Activated CD4-positive, CD25-positive, alpha-beta regulatory T cell treated with anti-CD3 and anti-CD28 coated beads, Interleukin-2, amount 50 U/mL, for 72 hours (primary cell): ENCODE data around the gene PCDHGB2.
"Not testable (repeated sequence)": the region's sequence is repeated elsewhere in the genome, so short reads cannot be mapped to it uniquely, and the experiment has no call there.

Source experiments
- DNase-seq: peaks from one replicate; pipeline ENCODE4 v3.0.0; 2021

PCDHGB2 gene

DNA sequence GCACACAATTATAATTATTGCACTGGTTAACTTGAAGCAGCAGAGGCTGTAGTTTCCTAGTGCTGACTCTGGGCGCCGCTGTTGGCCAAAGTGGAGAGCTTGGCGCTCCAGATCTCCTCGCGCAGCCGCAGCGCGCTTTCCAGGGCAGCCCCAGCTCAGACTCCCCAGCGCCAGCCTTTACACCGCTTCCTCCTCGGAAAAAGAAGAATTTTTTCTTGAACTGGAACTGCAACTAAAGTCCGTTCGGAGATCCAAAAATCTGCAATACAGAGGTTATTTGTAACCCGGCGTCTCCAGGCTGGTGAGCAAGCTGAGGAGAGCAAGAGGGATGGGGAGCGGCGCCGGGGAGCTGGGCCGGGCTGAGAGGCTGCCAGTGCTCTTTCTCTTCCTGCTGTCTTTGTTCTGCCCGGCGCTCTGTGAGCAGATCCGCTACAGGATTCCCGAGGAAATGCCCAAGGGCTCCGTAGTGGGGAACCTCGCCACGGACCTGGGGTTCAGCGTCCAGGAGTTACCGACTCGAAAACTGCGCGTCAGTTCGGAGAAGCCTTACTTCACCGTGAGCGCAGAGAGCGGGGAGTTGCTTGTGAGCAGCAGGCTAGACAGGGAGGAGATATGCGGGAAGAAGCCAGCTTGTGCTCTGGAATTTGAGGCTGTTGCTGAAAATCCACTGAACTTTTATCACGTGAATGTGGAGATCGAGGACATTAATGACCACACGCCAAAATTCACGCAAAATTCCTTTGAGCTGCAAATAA lies 27.9 kb downstream of the PCDHGB2 start, which contains the start of gene PCDHGB4:
TSS of gene PCDHGB4 (plus strand) at position 142 of the 755 bp plus-strand sequence. CDS start at position 329, 187 bp downstream.
- not testable (repeated sequence) for DNase-seq

DNA sequence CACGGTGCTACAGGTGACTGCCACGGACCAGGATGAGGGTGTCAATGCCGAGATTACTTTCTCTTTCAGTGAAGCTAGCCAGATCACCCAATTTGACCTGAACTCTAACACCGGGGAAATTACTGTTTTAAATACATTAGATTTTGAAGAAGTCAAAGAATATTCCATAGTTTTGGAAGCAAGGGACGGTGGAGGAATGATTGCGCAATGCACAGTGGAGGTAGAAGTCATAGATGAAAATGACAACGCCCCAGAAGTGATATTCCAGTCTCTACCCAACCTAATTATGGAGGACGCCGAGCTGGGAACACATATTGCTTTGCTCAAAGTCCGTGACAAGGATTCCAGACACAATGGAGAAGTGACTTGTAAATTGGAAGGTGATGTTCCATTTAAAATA lies 28.9 kb downstream of the PCDHGB2 start:
- DNase-seq, result no peak

DNA sequence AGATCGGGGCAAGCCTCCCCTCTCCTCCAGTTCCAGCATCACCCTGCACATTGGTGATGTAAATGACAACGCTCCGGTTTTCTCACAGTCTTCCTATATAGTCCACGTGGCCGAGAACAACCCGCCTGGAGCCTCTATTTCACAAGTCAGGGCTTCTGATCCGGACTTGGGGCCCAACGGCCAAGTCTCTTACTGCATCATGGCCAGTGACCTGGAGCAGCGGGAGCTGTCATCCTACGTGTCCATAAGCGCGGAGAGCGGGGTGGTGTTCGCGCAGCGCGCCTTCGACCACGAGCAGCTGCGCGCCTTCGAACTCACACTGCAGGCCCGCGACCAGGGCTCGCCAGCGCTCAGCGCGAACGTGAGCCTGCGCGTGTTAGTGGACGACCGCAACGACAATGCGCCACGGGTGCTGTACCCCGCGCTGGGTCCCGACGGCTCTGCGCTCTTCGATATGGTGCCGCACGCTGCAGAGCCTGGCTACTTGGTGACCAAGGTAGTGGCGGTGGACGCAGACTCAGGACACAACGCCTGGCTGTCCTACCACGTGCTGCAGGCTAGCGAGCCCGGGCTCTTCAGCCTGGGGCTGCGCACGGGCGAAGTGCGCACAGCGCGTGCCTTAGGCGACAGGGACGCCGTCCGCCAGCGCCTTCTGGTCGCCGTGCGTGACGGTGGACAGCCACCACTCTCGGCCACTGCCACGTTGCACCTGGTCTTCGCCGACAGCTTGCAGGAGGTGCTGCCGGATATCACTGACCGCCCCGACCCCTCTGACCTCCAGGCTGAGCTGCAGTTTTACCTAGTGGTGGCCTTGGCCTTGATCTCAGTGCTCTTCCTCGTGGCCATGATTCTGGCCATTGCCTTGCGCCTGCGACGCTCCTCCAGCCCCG lies 29.6 kb downstream of the PCDHGB2 start:
- no peak for DNase-seq

DNA sequence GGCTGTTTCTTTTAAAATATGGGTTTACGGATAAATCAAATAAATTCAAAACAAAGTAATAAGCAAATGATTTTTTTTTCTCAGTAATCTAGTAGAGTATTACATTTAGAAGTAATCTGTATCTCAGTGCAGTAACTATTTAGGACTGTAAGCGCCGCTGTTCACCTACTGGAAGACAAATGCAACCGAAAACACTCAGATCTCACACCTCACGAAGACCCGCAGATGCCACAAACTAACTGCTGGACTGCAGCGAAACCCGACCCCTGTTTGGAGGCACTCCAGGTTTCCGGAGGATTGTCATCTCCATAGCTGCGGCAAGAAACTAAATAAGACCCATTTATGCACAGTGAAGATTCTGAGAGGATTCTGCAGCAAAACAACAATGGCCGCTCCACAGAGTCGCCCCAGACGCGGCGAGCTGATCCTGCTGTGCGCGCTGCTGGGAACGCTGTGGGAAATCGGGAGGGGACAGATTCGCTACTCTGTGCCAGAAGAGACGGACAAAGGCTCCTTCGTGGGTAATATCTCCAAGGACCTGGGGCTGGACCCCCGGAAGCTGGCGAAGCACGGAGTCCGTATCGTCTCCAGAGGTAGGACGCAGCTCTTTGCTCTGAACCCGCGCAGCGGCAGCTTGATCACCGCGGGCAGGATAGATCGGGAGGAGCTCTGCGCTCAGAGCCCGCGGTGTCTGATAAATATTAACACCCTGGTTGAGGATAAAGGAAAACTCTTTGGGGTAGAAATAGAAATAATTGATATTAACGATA lies 32.8 kb downstream of the PCDHGB2 start, which contains the start of gene PCDHGA8:
TSS of gene PCDHGA8 (plus strand) at position 205 of the 770 bp plus-strand sequence. CDS start at position 386, 181 bp downstream.
- no peak for DNase-seq

DNA sequence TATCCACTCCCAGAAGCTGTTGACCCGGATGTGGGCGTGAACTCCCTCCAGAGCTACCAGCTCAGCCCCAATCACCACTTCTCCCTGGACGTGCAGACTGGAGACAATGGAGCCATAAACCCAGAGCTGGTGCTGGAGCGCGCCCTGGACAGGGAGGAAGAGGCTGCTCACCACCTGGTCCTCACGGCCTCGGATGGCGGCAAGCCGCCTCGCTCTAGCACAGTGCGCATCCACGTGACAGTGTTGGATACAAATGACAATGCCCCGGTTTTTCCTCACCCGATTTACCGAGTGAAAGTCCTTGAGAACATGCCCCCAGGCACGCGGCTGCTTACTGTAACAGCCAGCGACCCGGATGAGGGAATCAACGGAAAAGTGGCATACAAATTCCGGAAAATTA lies 33.5 kb downstream of the PCDHGB2 start:
- DNase-seq, result no peak

DNA sequence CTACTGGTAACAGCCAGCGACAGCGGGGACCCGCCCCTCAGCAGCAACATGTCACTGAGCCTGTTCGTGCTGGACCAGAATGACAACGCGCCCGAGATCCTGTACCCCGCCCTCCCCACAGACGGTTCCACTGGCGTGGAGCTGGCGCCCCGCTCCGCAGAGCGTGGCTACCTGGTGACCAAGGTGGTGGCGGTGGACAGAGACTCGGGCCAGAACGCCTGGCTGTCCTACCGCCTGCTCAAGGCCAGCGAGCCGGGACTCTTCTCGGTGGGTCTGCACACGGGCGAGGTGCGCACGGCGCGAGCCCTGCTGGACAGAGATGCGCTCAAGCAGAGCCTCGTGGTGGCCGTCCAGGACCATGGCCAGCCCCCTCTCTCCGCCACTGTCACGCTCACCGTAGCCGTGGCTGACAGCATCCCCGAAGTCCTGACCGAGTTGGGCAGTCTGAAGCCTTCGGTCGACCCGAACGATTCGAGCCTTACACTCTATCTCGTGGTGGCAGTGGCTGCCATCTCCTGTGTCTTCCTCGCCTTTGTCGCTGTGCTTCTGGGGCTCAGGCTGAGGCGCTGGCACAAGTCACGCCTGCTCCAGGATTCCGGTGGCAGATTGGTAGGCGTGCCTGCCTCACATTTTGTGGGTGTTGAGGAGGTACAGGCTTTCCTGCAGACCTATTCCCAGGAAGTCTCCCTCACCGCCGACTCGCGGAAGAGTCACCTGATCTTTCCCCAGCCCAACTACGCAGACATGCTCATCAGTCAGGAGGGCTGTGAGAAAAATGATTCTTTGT lies 34.8 kb downstream of the PCDHGB2 start:
- not testable (repeated sequence) for DNase-seq

DNA sequence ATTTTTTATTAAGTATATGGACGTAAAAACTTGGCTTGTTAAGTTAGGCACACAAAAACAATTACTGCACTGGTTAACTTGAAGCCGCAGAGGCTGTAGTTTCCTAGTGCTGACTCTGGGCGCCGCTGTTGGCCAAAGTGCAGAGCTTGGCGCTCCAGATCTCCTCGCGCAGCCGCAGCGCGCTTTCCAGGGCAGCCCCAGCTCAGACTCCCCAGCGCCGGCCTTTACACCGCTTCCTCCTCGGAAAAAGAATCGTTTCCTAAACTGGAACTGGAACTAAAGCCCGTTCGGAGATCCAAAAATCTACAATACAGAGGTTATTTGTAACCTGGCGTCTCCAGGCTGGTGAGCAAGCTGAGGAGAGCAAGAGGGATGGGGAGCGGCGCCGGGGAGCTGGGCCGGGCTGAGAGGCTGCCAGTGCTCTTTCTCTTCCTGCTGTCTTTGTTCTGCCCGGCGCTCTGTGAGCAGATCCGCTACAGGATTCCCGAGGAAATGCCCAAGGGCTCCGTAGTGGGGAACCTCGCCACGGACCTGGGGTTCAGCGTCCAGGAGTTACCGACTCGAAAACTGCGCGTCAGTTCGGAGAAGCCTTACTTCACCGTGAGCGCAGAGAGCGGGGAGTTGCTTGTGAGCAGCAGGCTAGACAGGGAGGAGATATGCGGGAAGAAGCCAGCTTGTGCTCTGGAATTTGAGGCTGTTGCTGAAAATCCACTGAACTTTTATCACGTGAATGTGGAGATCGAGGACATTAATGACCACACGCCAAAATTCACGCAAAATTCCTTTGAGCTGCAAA lies 38.2 kb downstream of the PCDHGB2 start, which contains the start of gene PCDHGB5:
TSS of gene PCDHGB5 (plus strand) at position 192 of the 796 bp plus-strand sequence. CDS start at position 373, 181 bp downstream.
- not testable (repeated sequence) for DNase-seq

DNA sequence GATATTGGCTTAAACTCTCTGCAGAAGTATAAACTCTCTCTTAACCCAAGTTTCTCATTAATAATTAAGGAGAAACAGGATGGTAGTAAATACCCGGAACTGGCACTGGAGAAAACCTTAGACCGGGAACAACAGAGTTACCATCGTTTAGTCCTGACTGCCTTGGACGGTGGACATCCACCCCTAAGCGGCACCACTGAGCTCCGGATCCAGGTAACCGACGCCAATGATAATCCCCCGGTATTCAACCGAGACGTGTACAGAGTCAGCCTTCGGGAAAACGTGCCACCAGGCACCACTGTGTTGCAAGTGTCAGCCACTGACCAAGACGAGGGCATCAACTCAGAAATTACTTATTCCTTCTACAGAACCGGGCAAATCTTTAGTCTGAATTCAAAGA lies 38.8 kb downstream of the PCDHGB2 start:
- DNase-seq, result no peak

DNA sequence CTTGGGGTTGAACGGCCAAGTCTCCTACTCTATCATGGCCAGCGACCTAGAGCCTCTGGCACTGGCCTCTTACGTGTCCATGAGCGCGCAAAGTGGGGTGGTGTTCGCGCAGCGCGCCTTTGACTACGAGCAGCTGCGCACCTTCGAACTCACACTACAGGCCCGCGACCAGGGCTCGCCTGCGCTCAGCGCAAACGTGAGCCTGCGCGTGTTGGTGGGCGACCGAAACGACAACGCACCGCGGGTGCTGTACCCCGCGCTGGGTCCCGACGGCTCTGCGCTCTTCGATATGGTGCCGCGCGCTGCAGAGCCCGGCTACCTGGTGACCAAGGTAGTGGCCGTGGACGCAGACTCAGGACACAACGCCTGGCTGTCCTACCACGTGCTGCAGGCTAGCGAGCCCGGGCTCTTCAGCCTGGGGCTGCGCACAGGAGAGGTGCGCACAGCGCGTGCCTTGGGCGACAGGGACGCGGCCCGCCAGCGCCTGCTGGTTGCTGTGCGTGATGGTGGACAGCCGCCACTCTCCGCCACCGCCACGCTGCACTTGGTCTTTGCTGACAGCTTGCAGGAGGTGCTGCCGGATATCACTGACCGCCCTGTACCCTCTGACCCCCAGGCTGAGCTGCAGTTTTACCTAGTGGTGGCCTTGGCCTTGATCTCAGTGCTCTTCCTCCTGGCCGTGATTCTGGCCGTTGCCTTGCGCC lies 39.9 kb downstream of the PCDHGB2 start:
- no peak for DNase-seq

DNA sequence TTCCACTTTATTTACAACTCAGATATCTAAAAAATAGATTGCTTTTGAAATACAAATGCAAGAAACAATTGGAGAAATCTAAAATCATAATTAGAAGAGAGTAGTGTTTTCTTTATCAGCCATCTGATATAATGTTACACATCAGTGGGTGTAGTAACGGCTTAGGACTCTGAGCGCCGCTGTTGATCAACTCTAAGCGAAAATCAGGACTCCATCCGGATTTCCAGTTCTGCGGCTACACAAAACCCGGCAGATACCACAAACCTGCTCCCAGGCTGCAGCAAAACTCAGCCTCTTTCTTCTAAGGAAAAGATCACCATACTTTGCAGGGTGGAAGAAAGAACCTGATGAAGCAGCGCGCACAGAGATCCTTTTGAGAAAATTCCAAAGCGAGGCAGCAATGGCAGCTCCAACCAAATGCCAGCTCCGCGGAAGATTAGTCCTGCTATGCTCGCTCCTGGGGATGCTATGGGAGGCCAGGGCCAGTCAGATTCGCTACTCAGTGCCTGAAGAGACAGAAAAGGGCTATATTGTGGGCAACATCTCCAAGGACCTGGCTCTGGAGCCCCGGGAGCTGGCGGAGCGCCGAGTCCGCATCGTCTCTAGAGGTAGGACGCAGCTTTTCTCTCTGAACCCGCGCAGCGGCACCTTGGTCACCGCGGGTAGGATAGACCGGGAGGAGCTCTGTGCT lies 42.9 kb downstream of the PCDHGB2 start, which contains the start of gene PCDHGA9:
TSS of gene PCDHGA9 (plus strand) at position 226 of the 691 bp plus-strand sequence. CDS start at position 401, 175 bp downstream.
- no peak for DNase-seq

DNA sequence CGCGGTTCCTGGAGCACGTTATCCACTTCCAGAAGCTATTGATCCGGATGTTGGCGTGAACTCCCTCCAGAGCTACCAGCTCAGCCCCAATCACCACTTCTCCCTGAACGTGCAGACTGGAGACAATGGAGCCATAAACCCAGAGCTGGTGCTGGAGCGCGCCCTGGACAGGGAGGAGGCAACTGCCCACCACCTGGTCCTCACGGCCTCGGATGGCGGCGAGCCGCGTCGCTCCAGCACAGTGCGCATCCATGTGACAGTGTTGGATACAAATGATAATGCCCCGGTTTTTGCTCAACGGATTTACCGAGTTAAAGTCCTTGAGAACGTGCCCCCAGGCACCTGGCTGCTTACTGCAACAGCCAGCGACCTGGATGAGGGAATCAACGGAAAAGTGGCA lies 43.6 kb downstream of the PCDHGB2 start:
- DNase-seq, result no peak

DNA sequence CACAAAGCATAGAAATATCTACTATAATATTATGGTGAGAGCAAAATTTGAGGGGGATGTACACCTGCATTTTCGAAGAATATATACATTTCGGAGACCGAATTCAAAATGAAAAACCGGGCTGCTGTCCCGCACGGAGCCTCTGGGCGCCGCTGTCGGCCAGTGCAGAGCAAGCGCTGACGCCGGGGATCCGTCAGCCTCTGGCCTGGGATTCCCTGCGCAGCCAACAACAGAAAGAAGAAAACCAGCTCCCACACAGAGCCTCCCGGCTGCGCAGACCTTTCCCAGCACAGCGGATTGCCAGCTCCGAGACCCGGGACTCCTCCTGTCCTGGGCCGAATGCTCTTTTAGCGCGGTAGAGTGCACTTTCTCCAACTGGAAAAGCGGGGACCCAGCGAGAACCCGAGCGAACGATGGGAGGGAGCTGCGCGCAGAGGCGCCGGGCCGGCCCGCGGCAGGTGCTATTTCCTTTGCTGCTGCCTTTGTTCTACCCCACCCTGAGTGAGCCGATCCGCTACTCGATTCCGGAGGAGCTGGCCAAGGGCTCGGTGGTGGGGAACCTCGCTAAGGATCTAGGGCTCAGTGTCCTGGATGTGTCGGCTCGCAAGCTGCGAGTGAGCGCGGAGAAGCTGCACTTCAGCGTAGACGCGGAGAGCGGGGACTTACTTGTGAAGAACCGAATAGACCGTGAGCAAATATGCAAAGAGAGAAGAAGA lies 48.2 kb downstream of the PCDHGB2 start, which contains the start of gene PCDHGB6:
TSS of gene PCDHGB6 (plus strand) at position 232 of the 716 bp plus-strand sequence. CDS start at position 414, 182 bp downstream.
- DNase-seq, result not testable (repeated sequence)

DNA sequence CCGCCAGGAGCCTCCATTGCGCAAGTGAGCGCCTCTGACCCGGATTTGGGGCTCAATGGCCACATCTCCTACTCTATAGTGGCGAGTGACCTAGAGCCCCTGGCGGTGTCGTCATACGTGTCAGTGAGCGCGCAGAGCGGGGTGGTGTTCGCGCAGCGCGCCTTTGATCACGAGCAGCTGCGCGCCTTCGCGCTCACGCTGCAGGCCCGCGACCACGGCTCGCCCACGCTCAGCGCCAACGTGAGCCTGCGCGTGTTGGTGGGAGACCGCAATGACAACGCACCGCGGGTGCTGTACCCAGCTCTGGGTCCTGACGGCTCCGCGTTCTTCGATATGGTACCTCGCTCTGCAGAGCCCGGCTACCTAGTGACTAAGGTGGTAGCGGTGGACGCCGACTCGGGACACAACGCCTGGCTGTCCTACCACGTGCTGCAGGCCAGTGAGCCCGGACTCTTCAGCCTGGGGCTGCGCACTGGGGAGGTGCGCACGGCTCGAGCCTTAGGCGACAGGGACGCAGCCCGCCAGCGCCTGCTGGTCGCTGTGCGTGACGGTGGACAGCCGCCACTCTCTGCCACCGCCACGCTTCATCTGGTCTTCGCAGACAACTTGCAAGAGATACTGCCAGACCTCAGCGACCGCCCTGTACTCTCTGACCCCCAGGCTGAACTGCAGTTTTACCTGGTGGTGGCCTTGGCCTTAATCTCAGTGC lies 50.0 kb downstream of the PCDHGB2 start:
- DNase-seq, result no peak

DNA sequence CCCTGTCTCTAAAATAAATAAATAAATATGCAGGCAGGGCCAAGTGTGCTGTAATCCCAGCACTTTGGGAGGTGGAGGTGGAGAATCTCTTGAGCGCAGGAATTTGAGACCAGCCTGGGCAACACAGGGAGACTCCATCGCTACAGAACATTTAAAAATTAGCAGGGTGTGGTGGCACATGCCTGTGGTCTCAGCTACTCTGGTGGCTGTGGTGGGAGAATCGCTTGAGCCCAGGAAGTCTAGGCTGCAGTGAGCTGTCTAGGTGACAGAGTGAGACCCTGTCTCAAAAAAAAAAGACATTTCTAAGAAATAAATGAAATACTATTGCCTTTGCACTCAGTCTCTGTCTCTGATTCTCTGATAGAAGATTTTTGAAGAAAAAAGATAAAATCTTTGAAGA lies 51.8 kb downstream of the PCDHGB2 start:
- no peak for DNase-seq
